Measurements from ENCODE around the gene ASIC4.

Gene ASIC4

DNA sequence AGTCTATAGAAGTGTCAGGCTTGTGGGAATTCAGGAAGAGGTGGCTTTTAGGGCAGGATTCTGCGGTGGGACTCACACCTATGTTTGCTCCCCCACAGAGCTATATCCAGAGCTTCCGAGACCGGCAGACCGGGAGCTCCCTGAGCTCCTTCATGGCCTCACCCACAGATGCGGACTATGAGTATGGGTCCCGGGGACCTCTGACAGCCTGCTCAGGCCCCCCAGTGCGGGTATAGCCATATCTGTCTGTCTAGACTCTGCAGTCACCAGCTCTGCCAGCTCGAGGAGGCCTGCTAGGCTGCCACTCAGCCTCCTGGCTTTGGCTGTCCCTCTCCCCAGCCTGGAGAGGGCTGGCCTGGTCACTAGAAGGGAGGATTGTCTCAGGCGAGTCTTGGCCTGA is 35.3 kb downstream of the ASIC4 start:
- no peak for DNase-seq (ENCODE audit: low read depth)
- TF ChIP-seq, protein P1, sequence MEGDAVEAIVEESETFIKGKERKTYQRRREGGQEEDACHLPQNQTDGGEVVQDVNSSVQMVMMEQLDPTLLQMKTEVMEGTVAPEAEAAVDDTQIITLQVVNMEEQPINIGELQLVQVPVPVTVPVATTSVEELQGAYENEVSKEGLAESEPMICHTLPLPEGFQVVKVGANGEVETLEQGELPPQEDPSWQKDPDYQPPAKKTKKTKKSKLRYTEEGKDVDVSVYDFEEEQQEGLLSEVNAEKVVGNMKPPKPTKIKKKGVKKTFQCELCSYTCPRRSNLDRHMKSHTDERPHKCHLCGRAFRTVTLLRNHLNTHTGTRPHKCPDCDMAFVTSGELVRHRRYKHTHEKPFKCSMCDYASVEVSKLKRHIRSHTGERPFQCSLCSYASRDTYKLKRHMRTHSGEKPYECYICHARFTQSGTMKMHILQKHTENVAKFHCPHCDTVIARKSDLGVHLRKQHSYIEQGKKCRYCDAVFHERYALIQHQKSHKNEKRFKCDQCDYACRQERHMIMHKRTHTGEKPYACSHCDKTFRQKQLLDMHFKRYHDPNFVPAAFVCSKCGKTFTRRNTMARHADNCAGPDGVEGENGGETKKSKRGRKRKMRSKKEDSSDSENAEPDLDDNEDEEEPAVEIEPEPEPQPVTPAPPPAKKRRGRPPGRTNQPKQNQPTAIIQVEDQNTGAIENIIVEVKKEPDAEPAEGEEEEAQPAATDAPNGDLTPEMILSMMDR (IDR thresholded peaks at IDR 0.05; ENCODE audit: control insufficient read depth, extremely low read depth, insufficient read depth) = no peak
- H3K4me3 ChIP-seq (ENCODE audit: low read depth, low read length) = no peak overlapping the region

DNA sequence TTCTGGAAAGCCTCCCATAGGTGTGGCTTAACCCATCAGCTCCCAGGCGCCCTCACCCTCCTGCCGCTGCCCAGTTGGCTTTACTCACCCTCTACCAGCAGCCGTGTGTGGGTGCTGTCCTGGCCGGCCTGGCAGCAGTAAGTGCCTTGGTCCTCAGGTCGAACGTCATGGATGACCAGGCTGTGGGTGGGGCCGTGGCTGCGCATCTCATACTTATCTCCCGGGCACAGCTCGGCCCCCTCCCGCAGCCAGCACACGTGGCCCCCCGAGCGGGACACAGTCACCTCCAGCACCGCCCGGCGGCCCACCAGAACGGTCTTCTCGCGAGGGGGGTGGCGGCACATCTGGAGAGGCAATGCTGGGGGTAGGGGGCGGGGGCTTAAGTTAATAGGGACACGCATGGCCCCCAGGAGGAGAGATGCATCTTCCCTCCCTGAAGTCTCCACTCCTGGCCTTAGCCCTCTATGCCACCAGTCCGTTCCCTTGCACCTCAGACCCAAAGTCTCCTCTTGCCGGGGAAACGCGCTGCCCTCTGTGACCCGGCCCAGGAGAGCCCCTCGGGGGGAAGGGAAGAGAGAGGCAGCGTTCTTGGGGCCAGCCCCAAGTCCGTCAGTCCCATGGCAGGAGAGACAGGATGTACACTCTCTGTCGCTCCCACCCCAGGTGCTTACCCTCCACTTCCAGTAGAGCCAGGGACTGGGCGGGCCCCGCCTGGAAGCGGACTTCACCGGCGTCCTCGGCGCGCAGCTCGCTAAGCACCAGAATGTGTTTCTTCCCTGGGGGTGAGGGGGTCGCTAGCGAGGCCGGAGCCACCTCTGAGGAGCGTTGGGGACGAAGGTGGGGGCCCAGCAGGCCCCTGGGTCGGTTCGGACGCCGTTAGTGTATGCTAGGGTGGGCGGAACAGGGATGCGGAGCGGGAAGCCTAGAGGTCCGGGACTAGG is 37.4 kb downstream of the ASIC4 start:
- TF ChIP-seq, protein P1 (IDR thresholded peaks at IDR 0.05; ENCODE audit: control insufficient read depth, extremely low read depth, insufficient read depth) = no peak
- DNase-seq (ENCODE audit: low read depth) = no peak
- H3K4me3 ChIP-seq (ENCODE audit: low read depth, low read length) = peak overlapping the region; percentile 45

DNA sequence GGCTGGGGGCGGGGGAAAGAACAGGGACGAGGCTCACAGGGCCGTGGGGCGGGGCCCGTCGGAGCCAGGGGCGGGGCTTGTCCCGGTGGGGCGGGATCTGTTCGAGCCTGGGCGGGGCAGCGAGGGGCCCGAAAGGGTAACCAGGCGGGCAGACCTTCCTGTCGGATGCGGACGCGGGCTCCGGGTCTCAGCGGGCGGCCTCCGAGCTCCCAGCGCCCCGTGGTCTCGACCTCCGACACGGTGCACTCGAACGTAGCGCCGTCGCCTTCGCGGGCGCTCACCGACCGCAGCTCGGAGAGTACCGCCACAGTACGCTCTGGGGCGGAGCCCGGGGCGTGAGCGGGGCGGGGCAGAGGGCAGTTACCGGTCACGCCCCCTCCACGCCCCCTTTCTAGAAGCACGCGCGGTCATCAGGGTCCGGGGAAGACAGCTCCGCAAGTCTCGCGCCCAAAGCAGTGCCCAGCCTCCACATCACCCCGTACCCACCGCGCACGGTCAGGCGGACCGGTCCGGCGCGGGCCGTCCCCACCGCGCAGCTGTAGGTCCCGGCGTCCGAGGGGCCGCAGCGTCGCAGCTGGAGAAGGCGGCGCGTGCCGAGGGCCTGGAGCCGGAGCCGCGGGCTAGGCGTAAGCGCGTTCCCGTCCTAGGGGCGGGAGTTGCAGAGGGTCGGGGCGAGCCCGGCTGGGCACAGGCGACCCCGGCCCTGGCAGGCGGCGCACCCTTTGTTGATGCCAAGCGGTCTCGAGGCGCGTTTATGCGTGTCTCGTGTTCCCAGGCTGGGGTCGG is 38.3 kb downstream of the ASIC4 start:
- TF ChIP-seq, protein P1 (IDR thresholded peaks at IDR 0.05; ENCODE audit: control insufficient read depth, extremely low read depth, insufficient read depth) = no peak
- DNase-seq (ENCODE audit: low read depth) = no peak
- peak overlapping the region; percentile 45 for H3K4me3 ChIP-seq (ENCODE audit: low read depth, low read length)

DNA sequence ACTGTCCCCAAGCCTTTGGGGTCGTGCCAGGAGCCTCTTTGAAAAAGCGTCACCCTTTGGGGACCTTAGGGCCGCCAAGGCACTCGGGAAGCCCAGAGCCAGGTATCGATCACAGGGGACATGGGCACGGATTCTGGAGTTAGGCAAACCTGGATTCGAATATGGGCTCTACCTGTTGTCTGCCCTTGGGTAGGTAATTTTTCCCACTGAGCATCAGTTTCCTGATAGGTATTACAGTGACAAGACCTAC is 38.8 kb downstream of the ASIC4 start:
- TF ChIP-seq, protein P1 (IDR thresholded peaks at IDR 0.05; ENCODE audit: control insufficient read depth, extremely low read depth, insufficient read depth) = no peak
- peak overlapping the region; percentile 45 for H3K4me3 ChIP-seq (ENCODE audit: low read depth, low read length)
- DNase-seq (ENCODE audit: low read depth) = no peak

DNA sequence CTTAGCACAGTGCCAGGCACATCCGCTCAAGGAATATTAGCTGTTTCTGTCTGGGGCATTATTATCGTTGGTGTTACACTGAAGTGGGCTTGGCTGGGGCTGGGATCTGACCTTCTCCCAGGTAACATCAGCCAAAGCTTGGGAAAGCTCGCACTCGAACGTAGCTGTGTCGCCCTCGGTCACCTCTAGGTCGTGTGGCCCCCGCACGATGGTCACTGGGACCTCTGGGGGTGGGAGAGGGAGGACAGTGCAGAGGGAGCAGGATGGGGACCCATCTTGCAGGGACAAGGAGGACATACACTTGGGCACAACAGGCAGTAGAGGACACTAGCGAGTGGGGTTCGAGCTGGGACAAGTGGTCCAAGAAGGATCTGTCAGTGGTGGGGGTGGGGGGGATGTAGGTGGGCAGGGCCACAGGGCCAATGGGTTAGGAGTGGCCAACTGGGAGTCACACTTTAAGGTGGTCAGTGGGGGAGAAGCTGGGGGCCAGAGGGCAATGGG is 39.2 kb downstream of the ASIC4 start:
- H3K4me3 ChIP-seq (ENCODE audit: low read depth, low read length) = no peak overlapping the region
- TF ChIP-seq, protein P1 (IDR thresholded peaks at IDR 0.05; ENCODE audit: control insufficient read depth, extremely low read depth, insufficient read depth) = no peak
- no peak for DNase-seq (ENCODE audit: low read depth)

DNA sequence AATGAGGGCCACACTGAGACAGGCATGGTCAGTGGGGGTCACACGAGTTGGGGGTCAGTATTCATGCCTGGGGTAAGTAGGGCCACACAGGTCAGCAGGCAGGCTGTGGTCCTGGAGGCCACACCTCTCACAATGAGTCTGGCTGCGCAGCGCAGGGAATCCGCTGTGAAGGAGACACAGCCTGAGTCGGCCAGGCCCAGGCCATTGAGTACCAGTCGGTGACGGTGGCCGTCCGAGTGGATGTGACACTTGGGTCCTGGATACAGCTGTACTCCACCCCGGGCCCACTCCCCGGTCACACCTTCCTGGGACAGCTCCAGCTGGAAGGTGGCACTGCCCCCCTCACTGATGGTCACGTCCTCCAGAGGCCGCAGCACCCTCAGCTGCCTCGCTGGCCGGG is 40.1 kb downstream of the ASIC4 start:
- TF ChIP-seq, protein P1 (IDR thresholded peaks at IDR 0.05; ENCODE audit: control insufficient read depth, extremely low read depth, insufficient read depth) = no peak
- no peak for DNase-seq (ENCODE audit: low read depth)
- no peak overlapping the region for H3K4me3 ChIP-seq (ENCODE audit: low read depth, low read length)

Measured in LNCaP clone FGC (cell line).